PC-9 (cell line): Measurements from ENCODE around the gene PDK2. TPM values are rescaled to one million over a fixed set of nuclear protein-coding genes. Genes with fewer than 3 reads are reported as not detected.

Experiments used
- BruUV-seq: library from RNA; stranded (reverse); fragments of 400-500 nt; replicated peaks from 2 replicates; lab custom pipeline; 2021; lab: Mats Ljungman, UMichigan
- CTCF ChIA-PET: fragments of 300-600 bp; sonication (Branson Sonifier 250); formaldehyde crosslinking; loops from one replicate; lab custom pipeline; 2022; ENCODE audit warnings: antibody characterized with exemption; lab: Charles Lee
- POLR2A ChIA-PET: fragments of 300-600 bp; sonication (Branson Sonifier 250); formaldehyde crosslinking; loops from one replicate; lab custom pipeline; 2022; ENCODE audit warnings: antibody characterized with exemption; ENCODE audit not compliant: unreplicated experiment; lab: Charles Lee
- DNase-seq, 2 experiments: peaks; one replicate each; pipeline versions ENCODE4 v3.0.0 to v3.0.0-alpha.2; 2015 to 2022; ENCODE audit warnings: mixed read lengths in 1 of 2
- H2AFZ ChIP-seq: fragments of 200-600 bp; sonication (generic); 2 replicates; pipeline ENCODE4 v1.8.1; 2017; ENCODE audit warnings: antibody characterized with exemption
- H3F3A ChIP-seq: fragments of 200-600 bp; sonication (generic); 2 replicates; pipeline ENCODE4 v1.8.1; 2017; ENCODE audit warnings: antibody characterized with exemption, mild to moderate bottlenecking, low read depth; ENCODE audit not compliant: insufficient read depth
- H3K27ac ChIP-seq: fragments of 200-600 bp; sonication (generic); 2 replicates; pipeline ENCODE4 v1.6.1; 2016; ENCODE audit warnings: mixed run types
- H3K27me3 ChIP-seq: fragments of 200-600 bp; sonication (generic); 2 replicates; pipeline ENCODE4 v1.6.1; 2016; ENCODE audit warnings: low read depth, mixed run types; ENCODE audit not compliant: insufficient read depth
- H3K36me3 ChIP-seq: fragments of 200-600 bp; sonication (generic); 2 replicates; pipeline ENCODE4 v1.6.1; 2016; ENCODE audit warnings: low read depth, mixed run types
- H3K4me1 ChIP-seq: fragments of 200-600 bp; sonication (generic); replicated peaks from 2 replicates; pipeline ENCODE4 v1.6.1; 2016; ENCODE audit warnings: mixed run types; ENCODE audit not compliant: insufficient read depth
- H3K4me2 ChIP-seq: fragments of 200-600 bp; sonication (generic); 2 replicates; pipeline ENCODE4 v1.6.1; 2017; ENCODE audit warnings: mixed run types
- H3K4me3 ChIP-seq: fragments of 200-600 bp; sonication (generic); 2 replicates; pipeline ENCODE4 v1.6.1; 2016; ENCODE audit warnings: mixed run types
- H3K79me2 ChIP-seq: fragments of 200-600 bp; sonication (generic); 2 replicates; pipeline ENCODE4 v1.6.1; 2017; ENCODE audit warnings: low read depth, mixed run types
- H3K9me2 ChIP-seq: fragments of 200-600 bp; sonication (generic); 2 replicates; pipeline ENCODE4 v1.8.1; 2017; ENCODE audit warnings: mild to moderate bottlenecking; ENCODE audit not compliant: insufficient read depth
- H3K9me3 ChIP-seq: fragments of 200-600 bp; sonication (generic); 2 replicates; pipeline ENCODE4 v1.8.1; 2016; ENCODE audit warnings: low read depth; ENCODE audit not compliant: insufficient read depth
- H4K20me1 ChIP-seq: fragments of 200-600 bp; sonication (generic); 2 replicates; pipeline ENCODE4 v1.8.1; 2017; ENCODE audit not compliant: insufficient read depth
- EZH2 ChIP-seq: fragments of 200-600 bp; sonication (generic); IDR thresholded peaks from 2 replicates; pipeline ENCODE4 v1.8.0; 2017; ENCODE audit warnings: antibody characterized with exemption, low read depth
- intact Hi-C: fragments of 100-400 bp; cut with micrococcal nuclease; formaldehyde crosslinking; loops from one replicate; pipeline ENCODE4 v1.10.0; 2022; ENCODE audit not compliant: unreplicated experiment
- total RNA-seq: library from RNA; stranded (reverse); gene quantifications from 2 replicates; pipeline ENCODE4 v1.2.3, GENCODE V29; 2021
- TF ChIP-seq, protein P1 (sequence below): fragments of 200-600 bp; sonication (generic); conservative IDR thresholded peaks from 2 replicates; pipeline ENCODE4 v1.6.1; 2017; ENCODE audit warnings: mixed run types, antibody characterized with exemption, mild to moderate bottlenecking, moderate library complexity

The PDK2 gene
- total RNA-seq, 1 experiment from 2014 or later, result 58.7 TPM

DNA sequence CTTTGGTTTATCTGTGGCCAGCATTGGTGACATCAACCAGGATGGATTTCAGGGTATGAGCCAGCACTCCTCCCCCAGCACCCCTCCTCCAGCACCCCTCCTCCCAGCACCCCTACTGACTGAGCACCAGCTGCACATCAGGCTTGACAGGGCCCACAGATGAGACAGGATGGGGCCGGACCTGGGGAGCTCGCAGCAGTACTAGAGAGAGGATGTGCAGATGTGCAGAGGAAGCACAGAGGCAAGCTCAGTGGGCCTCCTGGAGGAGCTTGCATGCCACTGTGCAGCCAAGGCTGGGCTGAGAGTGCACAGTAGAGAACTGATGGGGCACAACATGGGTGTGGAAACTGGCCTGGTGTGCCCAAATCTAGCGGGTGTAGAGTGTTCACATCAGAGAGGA lies 23.0 kb upstream of the PDK2 start:
- Histone ChIP-seq H3F3A (peaks cover 94% of the 10 kb centered on the region), H3K9me3 (no peaks in the 10 kb centered on the region), H3K4me3 (no peak overlapping the region), H3K27me3 (no peaks in the 10 kb centered on the region), H3K79me2 (peaks cover 91% of the 10 kb centered on the region), H4K20me1 (peaks cover 74% of the 10 kb centered on the region), H2AFZ (no peak overlapping the region), H3K36me3 (peaks cover 92% of the 10 kb centered on the region), H3K4me1 (peaks cover 9% of the 10 kb centered on the region), H3K9me2 (no peaks in the 10 kb centered on the region), H3K4me2 (no peak overlapping the region), H3K27ac (no peak overlapping the region)
- DNase-seq, result no peak
- BruUV-seq, result no TSS peak
- TF ChIP-seq, protein P1, sequence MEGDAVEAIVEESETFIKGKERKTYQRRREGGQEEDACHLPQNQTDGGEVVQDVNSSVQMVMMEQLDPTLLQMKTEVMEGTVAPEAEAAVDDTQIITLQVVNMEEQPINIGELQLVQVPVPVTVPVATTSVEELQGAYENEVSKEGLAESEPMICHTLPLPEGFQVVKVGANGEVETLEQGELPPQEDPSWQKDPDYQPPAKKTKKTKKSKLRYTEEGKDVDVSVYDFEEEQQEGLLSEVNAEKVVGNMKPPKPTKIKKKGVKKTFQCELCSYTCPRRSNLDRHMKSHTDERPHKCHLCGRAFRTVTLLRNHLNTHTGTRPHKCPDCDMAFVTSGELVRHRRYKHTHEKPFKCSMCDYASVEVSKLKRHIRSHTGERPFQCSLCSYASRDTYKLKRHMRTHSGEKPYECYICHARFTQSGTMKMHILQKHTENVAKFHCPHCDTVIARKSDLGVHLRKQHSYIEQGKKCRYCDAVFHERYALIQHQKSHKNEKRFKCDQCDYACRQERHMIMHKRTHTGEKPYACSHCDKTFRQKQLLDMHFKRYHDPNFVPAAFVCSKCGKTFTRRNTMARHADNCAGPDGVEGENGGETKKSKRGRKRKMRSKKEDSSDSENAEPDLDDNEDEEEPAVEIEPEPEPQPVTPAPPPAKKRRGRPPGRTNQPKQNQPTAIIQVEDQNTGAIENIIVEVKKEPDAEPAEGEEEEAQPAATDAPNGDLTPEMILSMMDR, result no peak
- TF ChIP-seq EZH2, result no peak
- intact Hi-C loops, result no loop called here
- CTCF ChIA-PET, result no interaction called here
- POLR2A ChIA-PET, result no interaction called here

DNA sequence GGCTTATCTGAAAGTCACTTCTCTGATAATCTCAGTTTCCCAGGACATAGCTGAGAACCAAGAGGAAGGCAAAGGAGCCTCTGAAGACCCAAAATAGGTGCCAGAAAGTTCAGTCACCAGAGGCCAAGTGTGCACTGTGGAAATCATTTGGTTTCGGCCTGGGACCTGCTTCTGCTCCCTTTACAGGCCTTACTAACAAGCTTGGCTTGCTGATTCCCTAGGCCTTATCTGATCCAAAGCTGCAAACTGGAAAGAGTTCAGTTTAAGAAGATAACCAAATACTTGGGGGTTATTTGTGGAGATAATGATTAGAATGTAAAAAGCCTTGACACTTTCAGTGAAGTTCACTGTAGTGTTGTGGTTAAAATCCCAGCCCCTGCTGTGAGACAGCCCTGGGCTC lies 22.2 kb upstream of the PDK2 start:
- H3K79me2 ChIP-seq, result peaks cover 89% of the 10 kb centered on the region
- H3K9me3 ChIP-seq, result no peaks in the 10 kb centered on the region
- intact Hi-C loops, result no loop called here
- TF ChIP-seq EZH2, result no peak
- TF ChIP-seq, protein P1, result no peak
- BruUV-seq, result no TSS peak
- H3K4me2 ChIP-seq, result no peak overlapping the region
- H3K4me3 ChIP-seq, result no peak overlapping the region
- no peak for DNase-seq
- peaks cover 94% of the 10 kb centered on the region for H3F3A ChIP-seq
- H3K27ac ChIP-seq, result no peak overlapping the region
- no peaks in the 10 kb centered on the region for H3K9me2 ChIP-seq
- no peak overlapping the region for H2AFZ ChIP-seq
- CTCF ChIA-PET, result interaction anchor here (0.6 to 1.1 kb wide), 2 partner anchors 197 to 227 kb away, joined by 3 to 4 read pairs; no protein-coding TSS in a partner anchor
- POLR2A ChIA-PET, result no interaction called here
- no peaks in the 10 kb centered on the region for H3K27me3 ChIP-seq
- H4K20me1 ChIP-seq, result peaks cover 81% of the 10 kb centered on the region
- 0 out of 2 replicates have a peak, but pooled peaks cover 5% of the 10 kb centered on the region for H3K4me1 ChIP-seq
- peaks cover 92% of the 10 kb centered on the region for H3K36me3 ChIP-seq

- no peak overlapping the region for H3K4me2 ChIP-seq
- no TSS peak for BruUV-seq
- intact Hi-C loops, result no loop called here
- DNase-seq, result no peak
- POLR2A ChIA-PET, result no interaction called here
- H3K9me3 ChIP-seq, result no peaks in the 10 kb centered on the region
- no peak overlapping the region for H3K4me3 ChIP-seq
- no peak overlapping the region for H3K27ac ChIP-seq
- H3K9me2 ChIP-seq, result no peaks in the 10 kb centered on the region
- peaks cover 95% of the 10 kb centered on the region for H3K36me3 ChIP-seq
- H3K27me3 ChIP-seq, result no peaks in the 10 kb centered on the region
- H3K79me2 ChIP-seq, result peaks cover 90% of the 10 kb centered on the region
- no peak overlapping the region for H2AFZ ChIP-seq
- H3K4me1 ChIP-seq, result 0 out of 2 replicates have a peak, but pooled peaks cover 2% of the 10 kb centered on the region
- peaks cover 90% of the 10 kb centered on the region for H4K20me1 ChIP-seq
- CTCF ChIA-PET, result no interaction called here
- peaks cover 97% of the 10 kb centered on the region for H3F3A ChIP-seq
- no peak for TF ChIP-seq EZH2
- TF ChIP-seq, protein P1, result no peak
These were observed 20.9 kb upstream of the PDK2 start for GRCh38 chr17:50074227-50074626.
